Measurements from ENCODE around the gene ZEB2.

ZEB2 gene

DNA sequence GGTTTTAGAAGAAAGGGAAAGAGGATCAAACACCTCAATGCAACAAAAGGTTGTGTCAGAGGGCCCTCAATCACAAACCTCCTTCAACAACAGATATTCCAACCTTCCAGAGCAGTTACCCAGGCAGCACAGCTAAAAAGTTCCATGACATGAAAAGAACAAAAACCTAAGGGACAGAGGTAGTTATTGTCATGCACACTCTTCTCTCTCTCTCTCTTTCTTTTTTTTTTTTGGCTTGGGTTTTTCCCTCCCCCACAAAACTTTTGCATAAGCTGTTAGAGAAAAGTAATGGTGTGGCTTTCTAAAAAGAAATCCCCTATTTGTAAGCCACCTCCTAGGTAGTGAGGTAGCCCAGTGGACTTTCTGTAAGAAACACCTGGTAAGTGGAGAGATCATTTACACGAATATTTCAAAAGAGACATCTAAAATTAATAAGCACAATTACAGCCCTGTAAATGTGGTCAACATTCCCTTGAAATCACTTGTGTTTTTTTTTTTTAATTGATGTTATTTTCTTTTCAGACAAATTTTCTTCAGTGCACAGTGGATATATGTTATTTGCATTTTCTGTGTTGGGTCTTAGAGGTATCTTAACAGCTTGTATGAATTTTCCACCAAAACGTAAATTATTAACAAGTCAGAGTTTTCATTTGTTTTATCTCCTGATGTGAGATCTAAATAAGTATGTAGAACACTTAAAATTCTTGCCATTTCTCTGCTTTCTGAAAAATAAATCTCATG lies 48.4 kb downstream of the ZEB2 start:
- no peak for DNase-seq (ENCODE audit: low read depth in 2 of 2)

DNA sequence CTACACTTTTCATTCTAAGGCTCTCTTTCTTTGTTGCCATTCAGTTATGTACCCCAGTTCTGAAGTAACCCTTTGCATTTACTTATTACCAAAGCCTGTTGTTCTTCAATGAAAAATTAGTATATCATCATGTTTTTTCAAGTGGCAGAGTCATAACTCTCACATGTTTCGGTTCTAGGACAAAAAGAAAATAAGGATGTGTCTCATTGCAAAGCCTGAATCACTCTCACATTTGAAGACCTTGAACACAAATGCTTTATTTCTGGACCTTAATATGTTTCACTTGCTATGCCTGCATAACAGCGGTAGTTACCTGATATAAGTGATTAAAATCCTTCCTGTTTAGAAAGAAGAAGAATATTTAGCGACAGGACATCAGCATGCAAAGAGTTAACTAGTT lies 49.1 kb downstream of the ZEB2 start:
- DNase-seq (ENCODE audit: low read depth in 2 of 2), result no peak

DNA sequence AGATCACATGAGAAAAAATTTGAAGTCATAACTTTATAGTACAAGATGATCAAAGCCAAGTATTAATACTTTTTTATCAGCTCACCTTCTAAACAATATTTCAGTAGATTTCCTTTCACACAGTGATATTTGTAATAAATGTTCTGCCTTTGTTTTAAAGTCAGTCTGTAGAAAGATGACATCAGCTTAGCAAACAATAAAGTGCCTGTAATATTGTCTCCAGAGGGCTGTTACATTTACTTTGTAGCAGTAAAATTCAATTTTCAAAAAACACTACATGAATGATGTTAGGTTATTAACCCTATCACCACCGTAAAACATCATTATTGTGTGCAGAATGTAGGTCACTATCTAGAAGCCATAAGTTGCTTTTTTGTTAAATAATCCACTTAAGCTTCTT lies 49.6 kb downstream of the ZEB2 start:
- no peak for DNase-seq (ENCODE audit: low read depth in 2 of 2)

DNA sequence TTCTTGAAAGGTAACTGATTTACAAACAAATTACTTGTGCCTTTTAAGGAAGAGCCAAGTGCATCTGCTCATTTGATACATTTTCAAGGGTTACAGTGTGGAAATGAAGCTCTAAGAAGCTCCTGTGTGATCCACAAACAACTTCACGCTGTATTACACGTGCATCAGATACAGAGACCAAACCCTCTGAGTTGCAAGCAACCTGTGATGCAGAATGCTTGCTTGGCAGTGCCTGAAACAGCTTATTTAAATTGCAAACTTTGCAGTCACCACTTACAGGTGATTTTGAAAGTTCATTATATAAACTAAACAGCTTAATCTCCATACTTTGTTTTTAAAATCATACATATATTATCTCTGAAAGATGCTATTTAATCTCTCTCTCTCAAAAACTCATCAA lies 50.1 kb downstream of the ZEB2 start:
- no peak for DNase-seq (ENCODE audit: low read depth in 2 of 2)

GRCh38 chr2:144468823-144469595 lies 50.9 kb downstream of the ZEB2 start:
- DNase-seq (ENCODE audit: low read depth in 2 of 2), result no peak

DNA sequence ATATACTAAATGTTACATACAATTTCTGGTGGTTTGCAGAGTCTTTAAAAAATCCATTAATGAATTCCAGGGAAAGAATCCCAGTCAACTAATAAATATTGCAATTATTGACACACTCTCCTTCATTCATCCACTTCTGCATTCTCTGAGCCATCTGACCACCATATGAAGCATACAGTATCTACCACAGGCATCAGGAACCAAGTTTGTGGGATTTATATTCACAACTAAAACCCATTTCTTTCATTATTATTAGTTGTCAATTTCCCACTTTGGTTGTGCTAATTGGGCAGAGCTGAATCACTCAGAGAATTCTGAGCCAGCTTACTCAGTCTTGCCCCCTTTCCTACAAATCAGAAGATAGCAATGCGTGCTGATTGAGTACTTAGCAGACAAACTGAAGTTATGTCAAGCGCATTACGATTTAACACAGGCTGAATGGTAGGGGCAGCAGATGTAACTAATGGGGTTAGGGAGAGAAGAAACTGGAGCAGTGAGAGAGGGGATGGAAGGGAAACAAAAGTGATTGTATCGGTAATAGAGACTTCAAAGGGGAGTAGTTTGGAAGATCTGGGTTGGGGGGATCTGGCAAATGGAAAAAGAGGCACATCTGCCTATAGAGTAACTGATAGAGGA lies 52.3 kb downstream of the ZEB2 start:
- DNase-seq (ENCODE audit: low read depth in 2 of 2), result no peak

GRCh38 chr2:144466637-144467036 lies 53.3 kb downstream of the ZEB2 start:
- DNase-seq (ENCODE audit: low read depth in 2 of 2), result no peak

DNA sequence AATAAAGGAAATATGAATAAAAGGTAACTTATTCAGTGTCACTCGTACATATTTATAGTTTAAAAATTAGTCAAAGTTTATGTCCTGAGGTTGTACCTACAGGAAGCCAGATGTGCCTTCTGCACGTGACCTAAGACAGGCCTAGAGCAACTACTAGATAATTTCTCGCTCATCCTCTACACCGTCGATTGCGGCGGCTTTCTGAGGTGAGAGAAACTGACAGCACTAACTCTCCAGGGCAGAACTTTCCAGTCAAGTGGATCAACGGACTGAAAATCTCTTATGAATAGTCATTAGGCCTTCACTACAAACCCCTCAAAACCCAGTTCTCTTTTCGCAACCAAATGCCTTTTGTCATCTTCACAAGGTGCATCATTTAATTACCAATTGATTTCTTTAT lies 54.2 kb downstream of the ZEB2 start:
- DNase-seq (ENCODE audit: low read depth in 2 of 2), result no peak

GRCh38 chr2:144464730-144465129 lies 55.2 kb downstream of the ZEB2 start:
- DNase-seq (ENCODE audit: low read depth in 2 of 2), result no peak

DNA sequence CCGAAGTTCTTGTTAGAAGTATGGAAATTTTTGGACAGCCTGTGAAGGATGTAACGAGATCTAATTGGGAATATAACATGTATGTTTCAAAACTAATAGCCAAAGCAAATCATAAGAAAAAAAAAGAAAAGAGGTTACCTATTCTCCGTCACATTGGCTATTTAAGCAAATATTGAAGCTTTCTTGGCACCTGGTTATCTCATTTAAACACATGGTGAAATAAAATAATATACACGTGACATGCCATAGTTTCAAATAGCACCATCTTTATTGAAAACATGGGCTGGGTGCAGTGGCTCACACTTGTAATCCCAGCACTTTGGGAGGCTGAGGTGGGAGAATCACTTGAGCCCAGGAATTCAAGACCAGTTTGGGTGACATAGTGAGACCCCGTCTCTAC lies 56.7 kb downstream of the ZEB2 start:
- no peak for DNase-seq (ENCODE audit: low read depth in 2 of 2)

GRCh38 chr2:144462266-144462665 lies 57.7 kb downstream of the ZEB2 start:
- DNase-seq (ENCODE audit: low read depth in 2 of 2), result no peak

GRCh38 chr2:144461308-144461766 lies 58.6 kb downstream of the ZEB2 start:
- DNase-seq (ENCODE audit: low read depth in 2 of 2), result no peak

GRCh38 chr2:144460727-144461307 lies 59.1 kb downstream of the ZEB2 start:
- no peak for DNase-seq (ENCODE audit: low read depth in 2 of 2)

DNA sequence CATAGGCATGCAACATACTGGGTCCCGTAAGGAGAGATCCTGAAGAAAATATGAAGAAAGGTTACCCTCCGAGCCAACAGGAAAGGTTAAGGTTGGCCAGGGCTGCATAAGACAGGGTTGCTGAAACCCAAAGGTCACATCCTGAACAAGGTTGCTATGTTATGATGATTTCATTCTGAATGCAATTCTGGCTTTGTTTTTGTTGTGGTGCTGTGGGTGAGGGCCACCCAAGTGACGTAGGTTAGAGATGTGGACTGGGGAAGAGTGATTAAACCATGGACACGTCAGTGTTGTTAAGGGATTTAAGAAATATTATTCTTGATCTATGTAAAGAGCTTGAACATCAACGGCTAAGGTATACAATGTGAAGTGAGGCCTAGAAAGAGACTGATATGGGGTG lies 60.0 kb downstream of the ZEB2 start:
- no peak for DNase-seq (ENCODE audit: low read depth in 2 of 2)

DNA sequence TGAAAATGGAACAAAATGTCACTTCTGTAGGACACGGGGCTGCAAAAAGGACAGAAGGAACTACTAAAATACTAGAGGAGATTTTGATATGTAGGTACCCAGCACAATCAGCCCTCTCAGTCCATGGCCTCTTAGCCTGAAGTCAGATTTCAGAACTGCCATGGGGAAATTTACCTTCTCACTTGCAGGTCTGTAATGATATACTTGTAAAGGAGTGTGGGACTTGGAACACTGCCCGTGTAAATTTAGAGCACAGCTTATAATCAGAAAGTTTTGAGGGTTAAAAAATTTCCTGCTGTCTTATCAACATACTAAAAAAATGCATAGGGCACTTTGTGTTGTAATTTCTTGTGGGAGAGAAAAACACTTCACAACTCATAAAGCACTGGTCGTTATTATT lies 60.6 kb downstream of the ZEB2 start:
- no peak for DNase-seq (ENCODE audit: low read depth in 2 of 2)

GRCh38 chr2:144458541-144458940 lies 61.4 kb downstream of the ZEB2 start:
- DNase-seq (ENCODE audit: low read depth in 2 of 2), result no peak

- DNase-seq (ENCODE audit: low read depth in 2 of 2), result no peak
These were observed 63.2 kb downstream of the ZEB2 start for GRCh38 chr2:144456680-144457079.

GRCh38 chr2:144455987-144456386 lies 63.9 kb downstream of the ZEB2 start:
- DNase-seq (ENCODE audit: low read depth in 2 of 2), result no peak

DNA sequence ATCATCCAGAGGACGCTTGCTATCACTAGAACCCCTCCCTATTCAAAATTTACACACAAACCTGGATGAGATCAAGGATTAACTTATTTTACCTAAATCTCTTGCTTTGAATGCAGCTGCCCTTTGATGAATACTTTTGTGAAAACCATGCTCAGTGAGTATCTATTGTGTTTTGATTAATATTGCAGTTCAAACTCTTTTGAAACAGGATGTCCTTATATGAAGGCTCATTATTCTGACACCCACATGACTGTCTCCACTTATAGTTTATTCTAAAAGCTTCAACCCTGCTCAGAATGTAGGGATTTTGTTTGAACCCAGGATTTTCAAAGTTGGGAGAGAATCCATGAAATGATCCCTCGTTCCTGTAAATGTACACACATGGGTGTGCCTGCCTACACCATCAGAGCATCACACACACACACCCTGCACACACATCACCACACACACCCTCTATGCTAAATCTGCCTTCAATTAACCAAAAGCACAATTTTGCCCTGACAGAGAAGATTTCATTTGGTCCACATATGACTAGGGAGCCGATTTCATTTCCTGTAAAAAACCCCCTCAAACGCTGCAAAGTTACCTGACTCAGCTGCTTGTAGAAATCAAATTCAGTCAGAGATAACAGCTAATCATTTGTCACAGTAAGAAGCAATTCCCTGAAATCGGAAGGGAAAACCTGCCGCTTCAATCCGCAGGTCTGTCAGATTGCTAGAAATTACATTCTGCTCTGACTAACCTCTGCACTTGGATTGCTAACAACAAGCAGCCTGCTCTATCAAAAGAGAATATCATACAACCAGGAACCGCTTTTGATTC lies 65.2 kb downstream of the ZEB2 start:
- DNase-seq (ENCODE audit: low read depth in 2 of 2), result no peak

- no peak for DNase-seq (ENCODE audit: low read depth in 2 of 2)
These were observed 66.3 kb downstream of the ZEB2 start for GRCh38 chr2:144453486-144454158.

DNA sequence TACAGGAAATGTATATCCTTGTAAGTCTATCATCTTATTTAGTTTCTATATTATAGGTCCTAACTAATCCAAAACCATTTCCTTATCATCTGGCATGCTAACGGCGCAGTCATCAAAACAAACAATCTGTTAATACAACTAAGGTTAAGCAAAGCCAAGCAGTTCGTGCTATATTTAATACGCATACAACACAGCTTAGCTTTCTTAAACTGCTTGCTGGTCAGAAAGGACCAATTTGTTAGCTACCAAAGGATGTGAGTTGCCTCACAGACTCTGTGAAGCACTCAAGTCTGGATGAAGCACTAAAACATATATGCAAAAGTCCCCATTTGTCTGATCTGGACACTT lies 67.0 kb downstream of the ZEB2 start:
- DNase-seq (ENCODE audit: low read depth in 2 of 2), result no peak
